ENCODE results near the gene SIAH1.
"Not testable (repeated sequence)": the region's sequence is repeated elsewhere in the genome, so short reads cannot be mapped to it uniquely, and the experiment has no call there.

SIAH1 gene

GRCh38 chr16:48332978-48333377 is 52.2 kb downstream of the SIAH1 start:
- no peak for DNase-seq (ENCODE audit: low read depth in 2 of 2)

GRCh38 chr16:48330841-48331192 is 54.4 kb downstream of the SIAH1 start:
- DNase-seq (ENCODE audit: low read depth in 2 of 2), result no peak

- no peak for DNase-seq (ENCODE audit: low read depth in 2 of 2)
Observed at GRCh38 chr16:48330189-48330840, 54.9 kb downstream of the SIAH1 start.

GRCh38 chr16:48329138-48329537 is 56.1 kb downstream of the SIAH1 start:
- no peak for DNase-seq (ENCODE audit: low read depth in 2 of 2)

GRCh38 chr16:48326915-48327314 is 58.3 kb downstream of the SIAH1 start:
- no peak for DNase-seq (ENCODE audit: low read depth in 2 of 2)

GRCh38 chr16:48323783-48324775 is 61.1 kb downstream of the SIAH1 start:
- no peak for DNase-seq (ENCODE audit: low read depth in 2 of 2)

- DNase-seq (ENCODE audit: low read depth in 2 of 2), result no peak
Observed at GRCh38 chr16:48321317-48322036, 63.7 kb downstream of the SIAH1 start.

- DNase-seq (ENCODE audit: low read depth in 2 of 2), result peak in 1 of 2 experiments; percentile 28
Observed at GRCh38 chr16:48318630-48319029, 66.6 kb downstream of the SIAH1 start.

GRCh38 chr16:48317614-48318315 is 67.4 kb downstream of the SIAH1 start:
- DNase-seq (ENCODE audit: low read depth in 2 of 2), result peak; percentile 86 to 88

- DNase-seq (ENCODE audit: low read depth in 2 of 2), result no peak
Observed at GRCh38 chr16:48317026-48317425, 68.2 kb downstream of the SIAH1 start.

GRCh38 chr16:48313905-48314304 is 71.3 kb downstream of the SIAH1 start:
- not testable (repeated sequence) for DNase-seq (ENCODE audit: low read depth in 2 of 2)

GRCh38 chr16:48310908-48311641 is 74.1 kb downstream of the SIAH1 start:
- DNase-seq (ENCODE audit: low read depth in 2 of 2), result no peak
